Caco-2 (cell line): ENCODE data around the gene KERA. TPM values are rescaled to one million over a fixed set of nuclear protein-coding genes. Genes with fewer than 3 reads are reported as not detected.

ENCODE experiments used
- BruUV-seq: library from RNA; stranded (reverse); fragments of 400-500 nt; replicated peaks from 2 replicates; lab custom pipeline; 2021; lab: Mats Ljungman, UMichigan
- CTCF ChIA-PET: fragments of 300-600 bp; sonication (Branson Sonifier 250); formaldehyde crosslinking; loops from one replicate; lab custom pipeline; 2022; ENCODE audit warnings: antibody characterized with exemption; lab: Charles Lee
- POLR2A ChIA-PET: fragments of 300-600 bp; sonication (Branson Sonifier 250); formaldehyde crosslinking; loops from one replicate; lab custom pipeline; 2022; ENCODE audit warnings: antibody characterized with exemption; lab: Charles Lee
- DNase-seq, 2 experiments: peaks; one replicate each; pipeline versions ENCODE4 v3.0.0 to v3.0.0-alpha.2; 2020 to 2022
- H3K27me3 ChIP-seq: replicated peaks from 2 replicates; pipeline ENCODE4 v1.6.0; 2011; ENCODE audit warnings: low read length; ENCODE audit not compliant: control insufficient read depth, insufficient read depth
- H3K36me3 ChIP-seq: 2 replicates; pipeline ENCODE4 v1.5.1; 2011; ENCODE audit warnings: low read length; ENCODE audit not compliant: control insufficient read depth, insufficient read depth
- H3K4me1 ChIP-seq: fragments of 250-450 bp; sonication (Bioruptor Pico); 2 replicates; pipeline ENCODE4 v1.5.1; 2020; ENCODE audit warnings: mild to moderate bottlenecking
- H3K4me3 ChIP-seq: 2 replicates; pipeline ENCODE4 v1.5.1; 2011; ENCODE audit warnings: low read depth, mild to moderate bottlenecking, control low read depth, low read length
- H3K9me3 ChIP-seq: fragments of 250-450 bp; sonication (Bioruptor Pico); 2 replicates; pipeline ENCODE4 v1.5.1; 2020; ENCODE audit warnings: mild to moderate bottlenecking, moderate library complexity
- H3K27ac Mint-ChIP-seq: one replicate; pipeline ENCODE4 v1.8.0; 2022; ENCODE audit warnings: mixed read lengths; ENCODE audit not compliant: unreplicated experiment
- H3K27me3 Mint-ChIP-seq: one replicate; pipeline ENCODE4 v1.8.0; 2022; ENCODE audit warnings: mixed read lengths; ENCODE audit not compliant: insufficient read depth, unreplicated experiment
- H3K36me3 Mint-ChIP-seq: one replicate; pipeline ENCODE4 v1.8.0; 2022; ENCODE audit warnings: mild to moderate bottlenecking, mixed read lengths; ENCODE audit not compliant: insufficient read depth, unreplicated experiment
- H3K4me1 Mint-ChIP-seq: one replicate; pipeline ENCODE4 v1.8.0; 2022; ENCODE audit warnings: low read depth, mixed read lengths; ENCODE audit not compliant: unreplicated experiment
- H3K4me3 Mint-ChIP-seq: one replicate; pipeline ENCODE4 v1.8.0; 2022; ENCODE audit warnings: mild to moderate bottlenecking, moderate library complexity, mixed read lengths; ENCODE audit not compliant: unreplicated experiment
- H3K9me3 Mint-ChIP-seq: one replicate; pipeline ENCODE4 v1.8.0; 2022; ENCODE audit warnings: mixed read lengths; ENCODE audit not compliant: unreplicated experiment
- CTCF ChIP-seq, 2 experiments: fragments of 200-600 bp in 1 of 2; IDR thresholded peaks; 1 replicate in 1 of 2; 2 replicates in 1 of 2; pipeline versions ENCODE4 v1.5.1 to v1.8.0; 2011 to 2022; ENCODE audit warnings: antibody characterized with exemption in 1 of 2, control low read depth in 1 of 2, inconsistent platforms in 1 of 2, low read depth in 1 of 2, low read length in 1 of 2, mild to moderate bottlenecking in 1 of 2, moderate library complexity in 1 of 2; ENCODE audit not compliant: insufficient read depth in 1 of 2, severe bottlenecking in 1 of 2, unreplicated experiment in 1 of 2
- intact Hi-C: fragments of 100-400 bp; cut with micrococcal nuclease; formaldehyde crosslinking; loops from one replicate; pipeline ENCODE4 v1.10.0; 2022; ENCODE audit not compliant: unreplicated experiment
- total RNA-seq: library from RNA; stranded (reverse); gene quantifications from 2 replicates; pipeline ENCODE4 v1.2.3, GENCODE V29; 2022

Gene KERA
- total RNA-seq, 1 experiment from 2014 or later, result not detected

GRCh38 chr12:91072931-91073330 lies 15.1 kb upstream of the KERA start:
- H3K4me1 ChIP-seq, result peaks cover 17% of the 10 kb centered on the region
- no peaks in the 10 kb centered on the region for H3K27me3 ChIP-seq
- TF ChIP-seq CTCF (IDR thresholded peaks at IDR 0.05; ENCODE audit: insufficient read depth in 1 of 2, low read depth in 1 of 2, low read length in 1 of 2, severe bottlenecking in 1 of 2, unreplicated experiment in 1 of 2), result no peak
- Mint-ChIP-seq H3K27ac (no peak overlapping the region), H3K4me3 (no peak overlapping the region), H3K4me1 (peaks cover 25% of the 10 kb centered on the region), H3K27me3 (no peaks in the 10 kb centered on the region), H3K9me3 (peaks cover 10% of the 10 kb centered on the region), H3K36me3 (no peaks in the 10 kb centered on the region)
- intact Hi-C loops, result no loop called here
- CTCF ChIA-PET, result no interaction called here
- no peaks in the 10 kb centered on the region for H3K36me3 ChIP-seq
- DNase-seq, result no peak
- POLR2A ChIA-PET, result interaction anchor here (0.6 kb wide), 1 partner anchor 253 kb away, joined by 5 read pairs; no protein-coding TSS in a partner anchor
- H3K4me3 ChIP-seq, result no peak overlapping the region
- BruUV-seq, result no TSS peak
- H3K9me3 ChIP-seq, result no peaks in the 10 kb centered on the region

- ChIA-PET POLR2A (interaction anchor here (0.7 kb wide), 1 partner anchor 42 kb away, joined by 6 read pairs; no protein-coding TSS in a partner anchor), CTCF (no interaction called here)
- Histone ChIP-seq H3K4me3 (no peak overlapping the region), H3K9me3 (no peaks in the 10 kb centered on the region), H3K36me3 (no peaks in the 10 kb centered on the region), H3K4me1 (peaks cover 12% of the 10 kb centered on the region), H3K27me3 (no peaks in the 10 kb centered on the region)
- no peak for DNase-seq
- no peak for TF ChIP-seq CTCF (IDR thresholded peaks at IDR 0.05; ENCODE audit: insufficient read depth in 1 of 2, low read depth in 1 of 2, low read length in 1 of 2, severe bottlenecking in 1 of 2, unreplicated experiment in 1 of 2)
- no peaks in the 10 kb centered on the region for H3K27me3 Mint-ChIP-seq
- intact Hi-C loops, result no loop called here
- H3K27ac Mint-ChIP-seq, result no peak overlapping the region
- BruUV-seq, result no TSS peak
- H3K9me3 Mint-ChIP-seq, result peaks cover 10% of the 10 kb centered on the region
- no peak overlapping the region for H3K4me3 Mint-ChIP-seq
- H3K36me3 Mint-ChIP-seq, result no peaks in the 10 kb centered on the region
- peaks cover 8% of the 10 kb centered on the region for H3K4me1 Mint-ChIP-seq
Observed at GRCh38 chr12:91070936-91071335, 13.1 kb upstream of the KERA start.

- no TSS peak for BruUV-seq
- H3K27me3 ChIP-seq, result no peaks in the 10 kb centered on the region
- H3K27me3 Mint-ChIP-seq, result no peaks in the 10 kb centered on the region
- H3K4me1 Mint-ChIP-seq, result no peaks in the 10 kb centered on the region
- intact Hi-C loops, result no loop called here
- H3K4me3 Mint-ChIP-seq, result no peak overlapping the region
- no peak for TF ChIP-seq CTCF (IDR thresholded peaks at IDR 0.05; ENCODE audit: insufficient read depth in 1 of 2, low read depth in 1 of 2, low read length in 1 of 2, severe bottlenecking in 1 of 2, unreplicated experiment in 1 of 2)
- H3K36me3 ChIP-seq, result no peaks in the 10 kb centered on the region
- CTCF ChIA-PET, result no interaction called here
- H3K27ac Mint-ChIP-seq, result no peak overlapping the region
- H3K4me3 ChIP-seq, result no peak overlapping the region
- H3K36me3 Mint-ChIP-seq, result no peaks in the 10 kb centered on the region
- no peaks in the 10 kb centered on the region for H3K9me3 Mint-ChIP-seq
- no peaks in the 10 kb centered on the region for H3K4me1 ChIP-seq
- H3K9me3 ChIP-seq, result no peaks in the 10 kb centered on the region
- POLR2A ChIA-PET, result no interaction called here
- no peak for DNase-seq
Observed at GRCh38 chr12:91065396-91065795, 7.6 kb upstream of the KERA start.
